ENCODE data around the gene PBLD.

Gene PBLD

GRCh38 chr10:68239069-68239468 lies 93.7 kb downstream of the PBLD start:
- Histone ChIP-seq H3F3A (ENCODE audit: control insufficient read depth, insufficient read depth) (no peaks in the 10 kb centered on the region), H3K27me3 (ENCODE audit: control insufficient read depth, low read length) (no peaks in the 10 kb centered on the region), H3K27ac (ENCODE audit: low read depth, low read length) (no peak overlapping the region), H3K79me2 (ENCODE audit: control insufficient read depth, low read length) (no peaks in the 10 kb centered on the region), H3K4me2 (ENCODE audit: low read length) (no peak overlapping the region), H3K36me3 (ENCODE audit: control insufficient read depth, low read length) (no peaks in the 10 kb centered on the region), H3K4me3 (ENCODE audit: low read length) (no peak overlapping the region), H4K20me1 (ENCODE audit: control insufficient read depth, insufficient read depth, low read depth, low read length) (no peaks in the 10 kb centered on the region), H3K4me1 (ENCODE audit: control insufficient read depth, low read length) (peaks cover 4% of the 10 kb centered on the region; the same call in 1 of the 2 replicates), H3K9me3 (ENCODE audit: control insufficient read depth, insufficient read depth, low read length) (no peaks in the 10 kb centered on the region), H3K9me2 (replicated peaks; ENCODE audit: control insufficient read depth, low read length) (no peaks in the 10 kb centered on the region)
- TF ChIP-seq EZH2phosphoT487 (IDR thresholded peaks at IDR 0.05; ENCODE audit: borderline replicate concordance, low read length) = no peak
- no peak for TF ChIP-seq CTCF (IDR thresholded peaks at IDR 0.05; ENCODE audit: low read depth, low read length, poor library complexity, severe bottlenecking)

GRCh38 chr10:68238371-68238770 lies 94.4 kb downstream of the PBLD start:
- no peaks in the 10 kb centered on the region for H4K20me1 ChIP-seq (ENCODE audit: control insufficient read depth, insufficient read depth, low read depth, low read length)
- H3K4me2 ChIP-seq (ENCODE audit: low read length) = no peak overlapping the region
- H3K4me1 ChIP-seq (ENCODE audit: control insufficient read depth, low read length) = peaks cover 4% of the 10 kb centered on the region; the same call in 1 of the 2 replicates
- no peaks in the 10 kb centered on the region for H3K36me3 ChIP-seq (ENCODE audit: control insufficient read depth, low read length)
- TF ChIP-seq EZH2phosphoT487 (IDR thresholded peaks at IDR 0.05; ENCODE audit: borderline replicate concordance, low read length) = no peak
- TF ChIP-seq CTCF (IDR thresholded peaks at IDR 0.05; ENCODE audit: low read depth, low read length, poor library complexity, severe bottlenecking) = no peak
- H3K27me3 ChIP-seq (ENCODE audit: control insufficient read depth, low read length) = no peaks in the 10 kb centered on the region
- no peaks in the 10 kb centered on the region for H3F3A ChIP-seq (ENCODE audit: control insufficient read depth, insufficient read depth)
- no peaks in the 10 kb centered on the region for H3K9me2 ChIP-seq (replicated peaks; ENCODE audit: control insufficient read depth, low read length)
- H3K79me2 ChIP-seq (ENCODE audit: control insufficient read depth, low read length) = no peaks in the 10 kb centered on the region
- H3K9me3 ChIP-seq (ENCODE audit: control insufficient read depth, insufficient read depth, low read length) = no peaks in the 10 kb centered on the region
- no peak overlapping the region for H3K27ac ChIP-seq (ENCODE audit: low read depth, low read length)
- H3K4me3 ChIP-seq (ENCODE audit: low read length) = no peak overlapping the region

GRCh38 chr10:68237173-68237572 lies 95.6 kb downstream of the PBLD start:
- H3K36me3 ChIP-seq (ENCODE audit: control insufficient read depth, low read length) = no peaks in the 10 kb centered on the region
- H3K9me2 ChIP-seq (replicated peaks; ENCODE audit: control insufficient read depth, low read length) = no peaks in the 10 kb centered on the region
- H3K27ac ChIP-seq (ENCODE audit: low read depth, low read length) = no peak overlapping the region
- H3K27me3 ChIP-seq (ENCODE audit: control insufficient read depth, low read length) = peaks cover 2% of the 10 kb centered on the region; the same call in 1 of the 2 replicates
- H3K9me3 ChIP-seq (ENCODE audit: control insufficient read depth, insufficient read depth, low read length) = no peaks in the 10 kb centered on the region
- no peak overlapping the region for H3K4me2 ChIP-seq (ENCODE audit: low read length)
- no peak for TF ChIP-seq EZH2phosphoT487 (IDR thresholded peaks at IDR 0.05; ENCODE audit: borderline replicate concordance, low read length)
- TF ChIP-seq CTCF (IDR thresholded peaks at IDR 0.05; ENCODE audit: low read depth, low read length, poor library complexity, severe bottlenecking) = no peak
- H3K4me3 ChIP-seq (ENCODE audit: low read length) = no peak overlapping the region
- peaks cover 4% of the 10 kb centered on the region; the same call in 1 of the 2 replicates for H3K4me1 ChIP-seq (ENCODE audit: control insufficient read depth, low read length)
- no peaks in the 10 kb centered on the region for H4K20me1 ChIP-seq (ENCODE audit: control insufficient read depth, insufficient read depth, low read depth, low read length)
- no peaks in the 10 kb centered on the region for H3F3A ChIP-seq (ENCODE audit: control insufficient read depth, insufficient read depth)
- no peaks in the 10 kb centered on the region for H3K79me2 ChIP-seq (ENCODE audit: control insufficient read depth, low read length)
